ENCODE measurements around the gene NOL7. TPM values are rescaled to one million over a fixed set of nuclear protein-coding genes. Genes with fewer than 3 reads are reported as not detected.
A peak's percentile ranks its signal among the peaks of the same experiment; 100 is the strongest.

Gene NOL7
- total and polyA plus RNA-seq, 2 of the 8 experiments (the other 6 are each of a cell fraction or from before 2014, with no cell fraction given), result 16.4 to 70.4 TPM

DNA sequence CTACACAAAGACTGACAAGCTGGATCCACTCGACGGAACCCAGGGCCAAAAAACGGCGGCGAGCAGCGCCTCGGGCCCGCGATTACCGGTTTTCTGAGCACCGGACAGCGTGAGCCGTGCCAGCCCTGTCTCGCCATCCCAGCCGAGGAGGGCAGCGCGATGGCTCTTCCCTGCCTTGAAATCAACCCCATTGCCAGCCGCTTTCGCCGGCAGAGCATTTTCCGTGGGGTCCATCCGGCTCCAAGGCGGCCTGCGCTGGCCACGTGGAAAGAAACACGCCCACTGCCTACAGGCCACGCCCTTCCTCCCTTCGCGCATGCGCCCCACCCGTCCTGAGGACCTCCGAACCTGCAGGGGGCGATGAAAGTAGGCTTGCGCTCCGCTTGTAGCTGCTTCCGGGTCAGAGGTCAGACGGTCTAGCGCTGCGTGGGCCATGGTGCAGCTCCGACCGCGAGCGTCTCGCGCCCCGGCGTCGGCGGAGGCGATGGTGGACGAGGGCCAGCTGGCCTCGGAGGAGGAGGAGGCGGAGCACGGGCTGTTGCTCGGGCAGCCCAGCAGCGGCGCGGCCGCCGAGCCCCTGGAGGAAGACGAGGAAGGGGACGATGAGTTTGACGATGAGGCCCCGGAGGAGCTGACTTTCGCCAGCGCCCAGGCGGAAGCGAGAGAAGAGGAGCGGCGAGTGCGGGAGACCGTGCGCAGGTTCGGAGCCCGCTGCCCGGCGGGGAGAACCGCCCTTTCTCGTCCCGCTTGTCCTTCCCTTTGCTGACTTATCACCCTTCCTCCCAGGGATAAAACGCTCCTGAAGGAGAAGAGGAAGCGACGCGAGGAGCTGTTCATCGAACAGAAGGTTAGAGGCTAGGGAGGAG is at the start of gene NOL7 (continued):
- TF ChIP-seq SIN3A (conservative IDR thresholded peaks at IDR 0.05 in 1 of 2, IDR thresholded peaks at IDR 0.05 in 1 of 2; ENCODE audit: low read depth in 1 of 2, low read length in 2 of 2) (peak in 1 of 2 experiments; percentile 87; a peak in 3 of 4 replicates), SP1 (IDR thresholded peaks at IDR 0.05; ENCODE audit: low read depth, low read length) (peak; percentile 36; the same call in 1 of the 2 replicates), SP4 (IDR thresholded peaks at IDR 0.05; ENCODE audit: low read length) (peak; percentile 52; the same call in 1 of the 2 replicates), TBP (IDR thresholded peaks at IDR 0.05; ENCODE audit: low read depth, low read length) (peak; percentile 91; the same call in 1 of the 2 replicates), CBX8 (IDR thresholded peaks at IDR 0.05; ENCODE audit: borderline replicate concordance, low read depth, low read length) (no peak), CREB1 (IDR thresholded peaks at IDR 0.05) (no peak), RNF2 (IDR thresholded peaks at IDR 0.05; ENCODE audit: borderline replicate concordance, low read depth, low read length, missing control alignments, poor library complexity, severe bottlenecking) (no peak)
- TF ChIP-seq, protein P1, sequence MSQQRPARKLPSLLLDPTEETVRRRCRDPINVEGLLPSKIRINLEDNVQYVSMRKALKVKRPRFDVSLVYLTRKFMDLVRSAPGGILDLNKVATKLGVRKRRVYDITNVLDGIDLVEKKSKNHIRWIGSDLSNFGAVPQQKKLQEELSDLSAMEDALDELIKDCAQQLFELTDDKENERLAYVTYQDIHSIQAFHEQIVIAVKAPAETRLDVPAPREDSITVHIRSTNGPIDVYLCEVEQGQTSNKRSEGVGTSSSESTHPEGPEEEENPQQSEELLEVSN (IDR thresholded peaks at IDR 0.05), result peak; percentile 72
